GM21717 (cell line): ENCODE data around the gene PIN1.

Source experiments
- ATAC-seq: cut with Tn5 transposase; IDR thresholded peaks from one replicate; pipeline ENCODE4 v1.9.1; 2021; ENCODE audit warnings: mild to moderate bottlenecking, moderate library complexity; ENCODE audit not compliant: unreplicated experiment

Gene PIN1

DNA sequence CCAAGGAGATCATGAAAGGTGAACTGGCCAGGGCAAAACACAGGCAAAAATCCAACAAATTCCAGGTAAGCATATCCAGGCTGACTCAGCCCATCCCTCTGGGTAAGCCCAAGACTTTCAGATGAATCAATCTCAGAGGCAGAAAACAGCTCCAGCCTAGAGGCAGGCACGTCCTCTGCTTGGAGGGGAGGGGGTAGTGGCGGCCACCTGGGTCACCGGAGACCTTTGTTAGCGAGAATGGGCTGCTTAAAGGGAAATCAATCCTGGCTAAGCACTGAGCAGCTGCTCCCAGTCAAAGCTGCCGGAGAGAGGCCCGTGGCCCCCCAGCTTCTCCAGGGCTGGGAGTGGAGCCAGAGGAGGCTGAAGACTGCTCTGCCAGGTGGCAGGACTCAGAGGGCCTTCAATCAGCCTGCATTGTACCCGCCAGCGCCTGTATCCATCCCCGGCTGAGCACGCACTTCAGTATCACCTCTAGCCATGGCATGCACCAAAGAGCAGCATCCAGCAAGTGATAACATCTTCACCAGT is 48.2 kb downstream of the PIN1 start:
- no peak for ATAC-seq

DNA sequence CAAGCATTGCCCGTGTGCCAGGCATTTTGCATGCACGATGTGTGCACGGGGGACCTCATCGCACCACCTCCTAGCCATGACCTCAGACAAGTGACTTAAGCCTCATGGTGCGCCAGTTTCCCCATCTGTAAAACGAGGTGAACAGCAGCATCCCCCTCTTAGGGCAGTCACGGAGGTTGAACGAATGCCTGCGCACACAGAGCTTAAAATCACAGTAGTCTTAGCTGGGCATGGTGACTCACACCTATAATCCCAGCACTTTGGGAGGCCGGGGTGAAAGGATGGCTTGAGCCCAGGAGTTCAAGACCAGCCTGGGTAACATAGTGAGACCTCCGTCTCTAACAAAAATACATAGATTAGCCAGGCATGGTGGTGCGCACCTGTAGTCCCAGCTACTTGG is 48.6 kb downstream of the PIN1 start:
- ATAC-seq = no peak

DNA sequence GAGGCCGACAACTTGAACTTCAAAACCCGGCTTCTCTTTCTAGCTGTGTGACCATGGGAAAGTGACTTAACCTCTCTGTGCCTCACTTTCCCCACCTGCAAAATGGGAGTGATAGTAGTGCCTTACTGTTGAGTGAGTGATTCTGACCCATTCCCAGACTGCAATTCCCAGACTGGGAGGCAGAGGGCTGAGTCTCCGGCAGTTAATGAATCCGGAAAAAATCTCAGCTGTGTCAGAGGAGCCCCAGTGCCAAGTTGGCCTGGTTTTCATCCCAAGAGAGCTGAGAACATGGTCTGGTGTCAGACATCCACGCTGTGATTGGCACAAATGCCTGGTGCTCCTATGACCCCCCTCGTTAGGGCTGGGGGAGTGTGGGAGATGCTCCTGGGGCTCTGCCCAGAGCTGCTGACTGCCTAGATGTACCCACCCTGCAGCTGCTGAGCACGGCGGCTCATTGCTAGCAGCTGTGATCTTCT is 50.0 kb downstream of the PIN1 start:
- ATAC-seq = no peak

DNA sequence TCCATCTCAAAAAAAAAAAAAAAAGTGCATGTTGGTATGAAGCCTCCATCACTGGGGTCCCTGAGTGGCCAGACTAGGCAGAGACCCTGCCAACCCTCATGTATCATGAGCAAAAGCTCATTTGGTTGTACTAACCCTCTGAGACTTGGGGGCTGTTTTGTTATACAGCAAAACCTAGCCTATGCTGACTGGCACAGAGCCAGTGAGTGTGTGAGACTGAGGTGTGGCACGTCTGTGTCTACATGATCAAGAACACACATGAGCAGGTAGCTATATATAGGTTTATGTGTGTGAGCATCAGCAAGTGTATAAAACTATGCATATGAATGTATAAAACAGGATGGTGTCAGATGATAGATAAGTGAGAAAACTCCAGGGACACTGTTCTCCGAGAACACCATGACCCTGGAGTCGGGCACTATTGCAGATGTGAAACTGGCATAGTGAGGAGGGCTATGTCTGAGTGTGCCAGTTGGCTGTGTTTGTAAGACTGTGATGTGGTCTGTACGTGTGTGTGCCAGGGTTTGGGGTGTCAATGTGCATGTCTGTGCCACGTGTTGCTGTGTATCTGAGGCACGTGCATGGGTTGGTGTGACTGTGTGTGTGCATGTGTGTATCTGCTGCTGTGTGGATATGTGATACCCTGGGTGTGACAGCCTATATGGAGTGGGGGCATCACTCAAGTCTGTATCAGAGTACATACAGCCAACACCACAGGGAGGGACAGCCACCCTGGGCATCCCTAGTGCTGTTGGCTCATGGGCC is 56.7 kb downstream of the PIN1 start:
- no peak for ATAC-seq
